Right lobe of liver (tissue), 6 donors: ENCODE data around the gene WDFY3. TPM values are rescaled to one million over a fixed set of nuclear protein-coding genes. Genes with fewer than 3 reads are reported as not detected.

ENCODE experiments used
- ATAC-seq, 4 donors: fragments of 200-7000 bp; cut with Tn5 transposase; one replicate each; pipeline ENCODE4 v1.9.1; 2020; ENCODE audit warnings: mild to moderate bottlenecking in 4 of 4, moderate library complexity in 4 of 4
- DNase-seq, 3 donors: peaks; one replicate each; pipeline ENCODE4 v3.0.0-alpha.2; 2020
- H3K27ac ChIP-seq, 3 donors: fragments of 200-600 bp; one replicate each; pipeline ENCODE4 v1.8.0; 2022
- H3K27me3 ChIP-seq, 2 donors: fragments of 200-600 bp; one replicate each; pipeline ENCODE4 v1.8.0; 2022
- H3K36me3 ChIP-seq, 4 donors: fragments of 200-600 bp; sonication (generic) in 1 of 4; one replicate each; pipeline versions ENCODE4 v1.5.1 to v1.8.0; 2017 to 2022; ENCODE audit warnings: control low read depth in 1 of 4
- H3K4me1 ChIP-seq, 4 donors: fragments of 200-600 bp; sonication (generic) in 1 of 4; one replicate each; pipeline versions ENCODE4 v1.5.1 to v1.8.0; 2017 to 2022; ENCODE audit warnings: control low read depth in 1 of 4
- H3K4me3 ChIP-seq, 3 donors: fragments of 200-600 bp; one replicate each; pipeline ENCODE4 v1.8.0; 2022
- H3K9me3 ChIP-seq, 4 donors: fragments of 200-600 bp; sonication (generic) in 1 of 4; one replicate each; pipeline versions ENCODE4 v1.5.1 to v1.8.0; 2017 to 2022; ENCODE audit warnings: control low read depth in 1 of 4
- CTCF ChIP-seq, 4 donors: fragments of 200-600 bp in 3 of 4; fragments of 450-650 bp in 1 of 4; IDR thresholded peaks; one replicate each; pipeline versions ENCODE4 v1.5.1 to v1.8.0; 2016 to 2022; ENCODE audit warnings: antibody characterized with exemption in 4 of 4, mild to moderate bottlenecking in 2 of 4
- POLR2A ChIP-seq: fragments of 450-650 bp; IDR thresholded peaks from one replicate; pipeline ENCODE4 v1.6.1; 2017; ENCODE audit warnings: antibody characterized with exemption, mild to moderate bottlenecking
- WGBS: methylation state at CpG from one replicate; pipeline ENCODE4 v1.1.6; 2018; ENCODE audit warnings: low coverage, low lambda C conversion rate; ENCODE audit not compliant: insufficient coverage; ENCODE audit errors: missing lambda C conversion rate; 5-methylcytosine and 5-hydroxymethylcytosine counted together
- intact Hi-C, 2 donors: fragments of 100-400 bp; cut with DNase I; formaldehyde crosslinking; loops; one replicate each; pipeline versions ENCODE4 v1.11.2 to v1.14.1; 2022
- total RNA-seq, 6 experiments: library from RNA; depleted of rRNA in 2 of 6; stranded (reverse); fragments of >200 nt in 2 of 6; fragmentation: NEBNext Ultra II Directional in 3 of 6; extraction: Animal tissue kit (Norgen Biotek cat#: 25700) in 3 of 6; gene quantifications; one replicate each; pipeline versions ENCODE4 v1.1.0 to v1.2.4, GENCODE V29; 2016 to 2023
- donor health status: DM: no; HTN: yes; CAD: no.
- donor health status: DM: no; HTN: no; CAD: no.
- donor health status: DM: no; HTN: no; CAD: no.
- donor health status: DM: no; HTN: yes; CAD: no.
- donor health status: DM: no; HTN: yes; CAD: no.

WDFY3 gene
- total RNA-seq, 6 experiments from 2014 or later: 18.8 to 36.5 (median 25.9) TPM

GRCh38 chr4:84914686-84915395 lies 51.6 kb downstream of the WDFY3 start:
- 78% methylated on average over 2 of the region's 2 CpGs for WGBS
- no peaks in the 10 kb centered on the region for H3K9me3 ChIP-seq
- no peaks in the 10 kb centered on the region for H3K27me3 ChIP-seq
- no peak overlapping the region for H3K27ac ChIP-seq
- no peaks in the 10 kb centered on the region for H3K36me3 ChIP-seq
- no peak overlapping the region for H3K4me3 ChIP-seq
- DNase-seq (no peak), ATAC-seq (no peak)
- intact Hi-C loops: no loop called here
- TF ChIP-seq CTCF (IDR thresholded peaks at IDR 0.05): no peak
- TF ChIP-seq POLR2A: no peak
- peaks cover 0 to 9% (median 3%) of the 10 kb centered on the region in 4 donors for H3K4me1 ChIP-seq

DNA sequence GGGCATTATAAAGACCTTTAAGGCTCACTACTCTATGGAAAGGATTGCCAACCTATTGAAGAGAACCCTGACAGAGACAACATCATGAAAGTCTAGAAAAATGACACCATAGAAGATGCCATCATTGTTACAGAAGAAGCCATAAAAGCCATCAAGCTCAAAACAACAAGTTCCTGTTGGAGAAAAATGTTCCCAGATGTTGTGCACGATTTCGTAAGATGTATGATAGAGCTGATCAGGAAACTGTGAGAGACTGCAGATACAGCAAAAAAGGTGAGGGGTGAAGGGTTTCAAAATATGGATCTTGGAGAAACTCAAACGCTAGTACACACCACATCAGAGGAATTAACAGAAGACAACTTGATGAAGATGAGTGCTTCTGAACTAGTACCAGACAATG lies 53.3 kb downstream of the WDFY3 start:
- H3K27me3 ChIP-seq: no peaks in the 10 kb centered on the region
- intact Hi-C loops: no loop called here
- ATAC-seq (no peak), DNase-seq (no peak)
- no peak overlapping the region for H3K4me3 ChIP-seq
- no peaks in the 10 kb centered on the region for H3K36me3 ChIP-seq
- no peak overlapping the region for H3K27ac ChIP-seq
- TF ChIP-seq CTCF (IDR thresholded peaks at IDR 0.05) (no peak), POLR2A (no peak)
- peaks cover 0 to 9% (median 3%) of the 10 kb centered on the region in 4 donors for H3K4me1 ChIP-seq
- no peaks in the 10 kb centered on the region for H3K9me3 ChIP-seq
- WGBS: 81% methylated on average over 3 of the region's 3 CpGs

DNA sequence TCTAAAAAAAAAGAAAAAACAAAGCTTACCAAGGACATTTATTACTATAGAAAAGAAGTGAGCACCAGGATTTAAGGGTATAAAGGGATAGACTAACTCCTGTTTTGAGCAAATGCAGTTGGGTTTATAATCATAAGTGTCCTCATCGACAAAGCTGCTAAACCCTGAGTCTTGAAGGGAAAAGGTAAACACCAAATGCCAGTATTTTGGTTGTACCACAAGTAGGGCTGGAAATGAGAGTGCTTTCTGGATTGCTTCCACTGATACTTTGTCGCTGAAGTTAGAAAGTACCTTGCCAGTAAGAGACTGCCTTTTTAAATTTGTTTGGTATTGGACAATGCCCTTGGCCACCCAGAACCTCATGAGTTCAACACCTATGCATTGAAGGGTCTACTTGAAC lies 53.7 kb downstream of the WDFY3 start:
- ATAC-seq: no peak
- intact Hi-C loops: no loop called here
- H3K27ac ChIP-seq: no peak overlapping the region
- peaks cover 0 to 9% (median 3%) of the 10 kb centered on the region in 4 donors for H3K4me1 ChIP-seq
- H3K9me3 ChIP-seq: no peaks in the 10 kb centered on the region
- H3K27me3 ChIP-seq: no peaks in the 10 kb centered on the region
- WGBS: 95% methylated on average over 2 of the region's 2 CpGs
- DNase-seq: no peak
- no peak for TF ChIP-seq POLR2A
- H3K36me3 ChIP-seq: no peaks in the 10 kb centered on the region
- no peak overlapping the region for H3K4me3 ChIP-seq

DNA sequence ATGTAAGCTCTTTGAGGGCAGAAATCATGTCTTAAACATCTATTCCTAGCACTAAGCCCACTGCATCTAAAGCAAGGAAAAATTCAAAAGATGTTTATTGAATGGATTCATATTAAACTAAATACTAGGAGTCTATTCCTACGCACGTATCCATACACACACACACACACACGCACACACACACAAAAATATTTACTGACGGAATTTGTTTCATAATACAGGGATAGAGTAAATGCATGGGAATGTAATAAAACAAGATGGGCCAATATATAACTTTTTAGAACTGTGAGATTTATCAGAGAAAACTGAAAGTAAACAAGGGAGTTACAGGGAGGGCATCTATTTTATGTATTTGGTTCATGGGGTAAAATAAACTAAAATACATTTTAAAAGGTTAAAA lies 57.6 kb downstream of the WDFY3 start:
- Histone ChIP-seq H3K36me3 (no peaks in the 10 kb centered on the region), H3K27me3 (no peaks in the 10 kb centered on the region), H3K9me3 (no peaks in the 10 kb centered on the region), H3K27ac (no peak overlapping the region), H3K4me3 (no peak overlapping the region), H3K4me1 (no peaks in the 10 kb centered on the region)
- intact Hi-C loops: no loop called here
- WGBS: 97% methylated on average over 4 of the region's 4 CpGs
- TF ChIP-seq CTCF (IDR thresholded peaks at IDR 0.05): no peak
- TF ChIP-seq POLR2A: no peak
- no peak for ATAC-seq
- no peak for DNase-seq

GRCh38 chr4:84907145-84907544 lies 59.3 kb downstream of the WDFY3 start:
- Histone ChIP-seq H3K4me1 (no peaks in the 10 kb centered on the region), H3K36me3 (no peaks in the 10 kb centered on the region), H3K27ac (no peak overlapping the region), H3K27me3 (no peaks in the 10 kb centered on the region), H3K4me3 (no peak overlapping the region), H3K9me3 (no peaks in the 10 kb centered on the region)
- intact Hi-C loops: no loop called here
- no peak for TF ChIP-seq POLR2A
- no peak for TF ChIP-seq CTCF (IDR thresholded peaks at IDR 0.05)
- DNase-seq (no peak), ATAC-seq (peak; percentile 25 to 60 (median 44))
- 79% methylated on average over 3 of the region's 3 CpGs for WGBS
